ENCODE data around the gene WWC1. TPM values are rescaled to one million over a fixed set of nuclear protein-coding genes. Genes with fewer than 3 reads are reported as not detected.

The WWC1 gene
- total and polyA plus RNA-seq, 10 of the 15 experiments (the other 5 are each of a cell fraction or from before 2014, with no cell fraction given), result 0.50 to 7.8 (median 2.5) TPM

GRCh38 chr5:168481330-168481788, 189.9 kb downstream of the WWC1 start:
- in situ Hi-C loops (cut with MboI), result no loop called here
- FAIRE-seq, result peak; percentile 84
- BruUV-seq (replicated peaks), result no TSS peak
- H3K27me3 ChIP-seq (replicated peaks in 1 of 2; ENCODE audit: control insufficient read depth in 2 of 2, insufficient read depth in 2 of 2, low read length in 1 of 2), result no peaks in the 10 kb centered on the region
- intact Hi-C loops (cut with micrococcal nuclease; ENCODE audit: unreplicated experiment), result no loop called here
- no peaks in the 10 kb centered on the region for H3K9me3 ChIP-seq (replicated peaks; ENCODE audit: control insufficient read depth, insufficient read depth, low read length)
- RAD21 ChIA-PET (ENCODE audit: unreplicated experiment), result interaction anchor here (0.7 kb wide), 1 partner anchor 105 kb away, joined by 3 read pairs; no protein-coding TSS in a partner anchor
- peaks cover 9% of the 10 kb centered on the region; the same call in 1 of the 2 replicates for H3K4me1 ChIP-seq (ENCODE audit: control insufficient read depth, insufficient read depth, low read length)
- peak overlapping the region; percentile 55 for H3K4me2 ChIP-seq (ENCODE audit: control insufficient read depth, insufficient read depth)
- ATAC-seq, result peak; percentile 94
- peaks cover 3% of the 10 kb centered on the region for H3K79me2 ChIP-seq (ENCODE audit: control insufficient read depth, insufficient read depth, low read length)
- SMC1A ChIA-PET (ENCODE audit: uncharacterized antibody, unreplicated experiment), result interaction anchor here (0.6 to 1.3 kb wide), 4 partner anchors 9 to 42 kb away, joined by 3 to 8 read pairs (median 3); no protein-coding TSS in a partner anchor
- peak overlapping the region; percentile 38 for H2AFZ ChIP-seq (ENCODE audit: control insufficient read depth, low read depth, low read length)
- CTCF ChIA-PET, result no interaction called here
- H3K4me3 ChIP-seq, result no peak overlapping the region
- POLR2A ChIA-PET, result no interaction called here
- WGBS (ENCODE audit: insufficient coverage, insufficient replicate concordance, low lambda C conversion rate, missing lambda C conversion rate), result 0% methylated on average over 4 of the region's 4 CpGs
- H3K27ac ChIP-seq (ENCODE audit: control insufficient read depth, insufficient read depth), result peak overlapping the region; percentile 14
- peak; percentile 93 for DNase-seq (ENCODE audit: low read depth, low spot score)
- no peaks in the 10 kb centered on the region for H4K20me1 ChIP-seq (ENCODE audit: control insufficient read depth, insufficient read depth)
- H3K9ac ChIP-seq (ENCODE audit: control insufficient read depth, insufficient read depth, low read length), result no peak overlapping the region
- H3K36me3 ChIP-seq (ENCODE audit: control insufficient read depth in 2 of 2, insufficient read depth in 2 of 2, low read length in 1 of 2), result no peaks in the 10 kb centered on the region
- TF ChIP-seq KLF5 (IDR thresholded peaks at IDR 0.05; ENCODE audit: partially characterized antibody) (no peak), CHD1 (IDR thresholded peaks at IDR 0.05; ENCODE audit: low read depth, low read length) (no peak), MTA3 (IDR thresholded peaks at IDR 0.05; ENCODE audit: borderline replicate concordance, low read length) (no peak), E2F4 (IDR thresholded peaks at IDR 0.05; ENCODE audit: low read depth, low read length) (no peak), EGR1 (IDR thresholded peaks at IDR 0.05; ENCODE audit: borderline replicate concordance in 1 of 2, low read depth in 2 of 2, low read length in 2 of 2) (no peak), MEF2A (IDR thresholded peaks at IDR 0.05; ENCODE audit: insufficient read depth, low read depth, low read length) (peak; percentile 25; the same call in 1 of the 2 replicates), SMARCA5 (IDR thresholded peaks at IDR 0.05) (no peak), ZZZ3 (IDR thresholded peaks at IDR 0.05; ENCODE audit: control insufficient read depth, insufficient read length, low read depth) (no peak), ZNF687 (IDR thresholded peaks at IDR 0.05) (0 out of 2 replicates have a peak, but pooled peaks have one; percentile 16), ATF2 (IDR thresholded peaks at IDR 0.05; ENCODE audit: low read length) (0 out of 2 replicates have a peak, but pooled peaks have one; percentile 50), ELK1 (IDR thresholded peaks at IDR 0.05; ENCODE audit: low read depth, low read length) (no peak), ZBTB4 (CRISPR knock-in tag; IDR thresholded peaks at IDR 0.05) (no peak)
